ENCODE data around the gene TNPO3. TPM values are rescaled to one million over a fixed set of nuclear protein-coding genes. Genes with fewer than 3 reads are reported as not detected.

The TNPO3 gene
- total RNA-seq, 6 donors from 2014 or later: 21.6 to 37.7 (median 33.0) TPM

DNA sequence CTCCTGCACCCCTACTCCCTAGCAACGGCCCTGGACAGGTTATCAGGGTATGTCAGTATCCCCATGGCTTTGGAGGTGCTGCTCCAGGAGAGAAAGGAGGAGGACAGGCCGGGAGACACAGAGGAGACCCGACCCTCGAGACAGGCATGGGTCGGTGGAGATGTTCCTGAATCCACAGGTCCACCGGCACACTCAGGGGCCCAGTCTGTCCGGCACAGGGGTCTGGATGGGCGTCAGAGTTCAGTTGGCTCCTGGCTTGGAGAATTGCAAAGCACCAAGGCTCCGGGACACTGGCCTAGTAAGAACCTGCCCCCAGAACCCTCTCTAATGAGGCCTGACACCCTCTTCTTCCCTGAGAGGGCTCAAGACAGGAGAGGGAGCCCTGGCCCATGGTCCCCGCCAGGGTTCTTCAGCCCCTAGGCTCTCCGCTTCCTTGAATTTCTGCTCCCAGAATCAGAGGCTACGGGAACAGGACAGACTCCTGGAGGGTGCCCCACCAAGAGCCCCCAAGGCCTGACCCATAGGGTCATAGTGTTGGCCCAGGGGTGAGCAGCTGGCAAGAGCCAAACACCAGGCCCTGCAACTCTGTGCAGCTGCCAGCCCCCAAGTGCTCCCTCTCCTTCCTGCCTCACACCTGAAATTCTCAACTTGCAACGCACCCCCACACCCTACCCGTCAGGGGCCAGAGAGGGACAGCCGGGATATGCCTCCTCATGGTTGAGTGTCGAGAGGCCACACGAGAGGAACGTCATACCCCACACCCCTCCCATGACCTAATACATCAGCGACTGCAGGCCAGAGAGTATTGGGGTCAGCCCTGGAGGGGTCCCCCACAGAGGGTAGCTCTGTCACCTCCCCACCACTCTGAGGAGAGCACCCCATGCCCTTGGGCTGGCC, 122.7 kb downstream of the TNPO3 start:
- Histone ChIP-seq H3K9me3 (no peaks in the 10 kb centered on the region), H3K27me3 (no peaks in the 10 kb centered on the region), H3K4me3 (no peak overlapping the region), H3K36me3 (no peaks in the 10 kb centered on the region), H3K4me1 (peaks cover 0 to 7% (median 3%) of the 10 kb centered on the region in 4 donors), H3K27ac (no peak overlapping the region)
- DNase-seq (no peak), ATAC-seq (ENCODE audit: low FRiP score in 2 of 2) (no peak)
- 93 to 100% methylated on average over 2 to 19 of the region's 19 CpGs for WGBS, 2 donors
- no peak for TF ChIP-seq POLR2A (IDR thresholded peaks at IDR 0.05)
- no peak for TF ChIP-seq EP300 (IDR thresholded peaks at IDR 0.05)
- TF ChIP-seq, protein P1, sequence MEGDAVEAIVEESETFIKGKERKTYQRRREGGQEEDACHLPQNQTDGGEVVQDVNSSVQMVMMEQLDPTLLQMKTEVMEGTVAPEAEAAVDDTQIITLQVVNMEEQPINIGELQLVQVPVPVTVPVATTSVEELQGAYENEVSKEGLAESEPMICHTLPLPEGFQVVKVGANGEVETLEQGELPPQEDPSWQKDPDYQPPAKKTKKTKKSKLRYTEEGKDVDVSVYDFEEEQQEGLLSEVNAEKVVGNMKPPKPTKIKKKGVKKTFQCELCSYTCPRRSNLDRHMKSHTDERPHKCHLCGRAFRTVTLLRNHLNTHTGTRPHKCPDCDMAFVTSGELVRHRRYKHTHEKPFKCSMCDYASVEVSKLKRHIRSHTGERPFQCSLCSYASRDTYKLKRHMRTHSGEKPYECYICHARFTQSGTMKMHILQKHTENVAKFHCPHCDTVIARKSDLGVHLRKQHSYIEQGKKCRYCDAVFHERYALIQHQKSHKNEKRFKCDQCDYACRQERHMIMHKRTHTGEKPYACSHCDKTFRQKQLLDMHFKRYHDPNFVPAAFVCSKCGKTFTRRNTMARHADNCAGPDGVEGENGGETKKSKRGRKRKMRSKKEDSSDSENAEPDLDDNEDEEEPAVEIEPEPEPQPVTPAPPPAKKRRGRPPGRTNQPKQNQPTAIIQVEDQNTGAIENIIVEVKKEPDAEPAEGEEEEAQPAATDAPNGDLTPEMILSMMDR (IDR thresholded peaks at IDR 0.05): no peak
- no peak for TF ChIP-seq POLR2AphosphoS5 (IDR thresholded peaks at IDR 0.05)

DNA sequence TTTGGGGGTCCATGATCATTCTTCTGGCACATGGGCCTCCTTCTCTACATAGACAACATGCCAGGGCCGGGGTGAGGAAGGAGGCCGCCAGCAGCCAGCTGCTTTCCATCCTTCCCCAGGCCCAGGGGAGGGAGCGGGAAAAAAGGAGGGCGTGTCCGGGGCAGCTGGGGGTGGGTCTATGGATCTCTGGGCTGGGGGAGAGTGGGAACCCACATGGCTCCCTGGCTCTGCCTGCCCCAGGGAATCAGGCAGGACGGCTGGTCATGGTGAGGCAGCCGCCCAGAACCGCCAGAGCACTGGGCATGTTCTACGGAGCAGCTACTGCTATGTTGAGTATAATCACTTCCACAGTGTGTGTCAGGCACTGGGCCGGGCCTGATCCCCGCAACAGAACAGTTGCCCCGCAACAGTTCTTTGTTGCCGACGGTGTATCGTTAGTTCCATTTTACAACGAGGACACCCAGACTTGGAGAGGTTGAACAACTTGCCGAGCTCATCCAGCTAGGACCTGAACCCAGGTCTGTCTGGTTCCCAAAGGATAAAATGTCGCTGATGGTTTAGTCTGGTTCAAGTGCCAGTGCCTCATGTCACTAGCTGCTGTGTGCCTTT, 123.6 kb downstream of the TNPO3 start:
- TF ChIP-seq POLR2A (IDR thresholded peaks at IDR 0.05) (no peak), EP300 (IDR thresholded peaks at IDR 0.05) (no peak), POLR2AphosphoS5 (IDR thresholded peaks at IDR 0.05) (no peak)
- TF ChIP-seq, protein P1 (IDR thresholded peaks at IDR 0.05): no peak
- Histone ChIP-seq H3K27ac (no peak overlapping the region), H3K9me3 (no peaks in the 10 kb centered on the region), H3K4me3 (no peak overlapping the region), H3K27me3 (no peaks in the 10 kb centered on the region), H3K4me1 (peaks cover 0 to 7% (median 3%) of the 10 kb centered on the region in 4 donors), H3K36me3 (no peaks in the 10 kb centered on the region)
- DNase-seq: peak in 1 of 2 donors; percentile 18
- WGBS, 2 donors: 92 to 94% methylated on average over 6 to 18 of the region's 18 CpGs
- no peak for ATAC-seq (ENCODE audit: low FRiP score in 2 of 2)

DNA sequence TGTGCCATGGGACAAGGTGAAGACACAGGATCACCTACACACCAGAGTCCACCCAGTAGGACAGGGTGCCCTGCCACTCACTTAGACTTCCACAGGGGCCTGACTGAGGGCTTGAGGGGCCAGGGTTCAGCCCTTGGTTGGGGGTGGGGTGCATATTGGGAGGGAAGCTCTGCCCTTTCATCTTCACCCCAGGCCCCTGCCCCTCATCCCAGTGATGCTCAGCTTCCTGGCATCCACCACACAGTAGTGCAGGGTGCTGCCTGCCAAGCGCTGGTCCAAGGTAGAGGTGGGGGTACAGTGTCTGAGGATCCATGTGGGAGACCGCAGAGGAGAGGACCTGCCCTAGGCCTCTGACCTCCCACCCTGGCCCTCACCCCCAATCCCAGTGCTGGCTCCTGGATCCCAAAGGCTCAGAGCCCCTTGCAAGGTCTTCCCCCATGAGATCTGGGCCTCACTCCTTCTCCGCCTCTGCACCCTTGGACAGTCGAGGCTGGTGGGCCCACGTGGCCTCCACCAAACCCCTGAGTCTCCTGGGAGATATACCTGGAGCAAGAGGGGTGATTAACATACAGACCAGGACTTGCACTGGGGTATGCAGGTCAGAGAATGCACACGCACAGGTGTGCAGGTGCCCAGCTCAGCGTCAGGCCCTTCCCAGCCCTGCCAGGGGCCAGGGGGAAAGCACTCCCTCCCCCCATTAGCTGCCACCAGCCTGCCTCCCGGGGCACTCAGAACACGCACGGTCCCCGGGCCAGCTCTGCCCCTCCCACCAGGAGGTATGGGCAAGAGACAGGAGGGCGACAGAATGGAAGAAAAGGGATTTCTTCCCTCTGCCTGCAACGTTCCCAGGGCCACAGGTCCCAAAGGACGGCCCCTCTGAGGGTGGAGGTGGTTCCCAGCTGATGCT, 125.8 kb downstream of the TNPO3 start:
- Histone ChIP-seq H3K9me3 (no peaks in the 10 kb centered on the region), H3K27me3 (no peaks in the 10 kb centered on the region), H3K4me1 (peaks cover 0 to 7% (median 3%) of the 10 kb centered on the region in 4 donors), H3K27ac (no peak overlapping the region), H3K4me3 (no peak overlapping the region), H3K36me3 (no peaks in the 10 kb centered on the region)
- TF ChIP-seq POLR2A (IDR thresholded peaks at IDR 0.05) (no peak), POLR2AphosphoS5 (IDR thresholded peaks at IDR 0.05) (no peak), EP300 (IDR thresholded peaks at IDR 0.05) (no peak)
- TF ChIP-seq, protein P1 (IDR thresholded peaks at IDR 0.05): no peak
- DNase-seq (peak in 1 of 2 donors; percentile 15), ATAC-seq (ENCODE audit: low FRiP score in 2 of 2) (peak in 1 of 2 donors; percentile 15)
- 81 to 86% methylated on average over 14 of the region's 14 CpGs for WGBS, 2 donors

DNA sequence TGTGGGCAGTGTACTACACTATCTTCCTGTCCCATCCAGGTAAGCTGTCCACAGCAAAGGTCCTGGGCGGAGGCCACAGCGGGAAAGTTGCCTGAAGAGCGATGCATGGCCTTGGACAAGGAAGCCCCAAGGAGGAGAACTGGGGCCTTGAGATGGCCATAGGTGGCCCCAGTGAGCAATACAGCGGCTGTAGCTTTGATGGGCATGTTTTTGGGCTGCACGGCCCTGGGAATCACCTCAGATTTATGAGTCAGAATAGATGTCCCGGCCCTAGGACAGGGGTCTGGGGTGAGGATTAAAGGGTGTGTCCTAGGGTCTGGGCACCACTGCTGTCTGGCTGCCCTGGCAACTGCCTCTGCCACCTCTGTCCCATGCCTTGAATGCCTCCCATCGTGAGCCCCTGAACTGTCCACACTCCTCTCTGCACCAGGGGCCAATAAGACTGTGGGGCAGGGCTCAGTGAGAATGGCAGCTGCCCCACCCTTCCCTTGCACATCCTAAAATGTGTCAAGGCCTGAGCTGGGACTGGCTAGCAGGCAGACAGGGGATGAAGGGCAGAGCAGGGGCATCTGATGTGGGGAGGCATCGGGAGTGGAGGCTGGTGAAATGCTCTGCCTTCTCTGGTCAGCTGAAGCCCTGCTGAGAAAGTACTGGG, 126.6 kb downstream of the TNPO3 start:
- Histone ChIP-seq H3K9me3 (no peaks in the 10 kb centered on the region), H3K4me3 (no peak overlapping the region), H3K4me1 (peaks cover 0 to 5% (median under 1%) of the 10 kb centered on the region in 4 donors), H3K27ac (no peak overlapping the region), H3K36me3 (no peaks in the 10 kb centered on the region), H3K27me3 (no peaks in the 10 kb centered on the region)
- ATAC-seq (ENCODE audit: low FRiP score in 2 of 2) (peak in 1 of 2 donors; percentile 27), DNase-seq (peak in 1 of 2 donors; percentile 8)
- TF ChIP-seq POLR2A (IDR thresholded peaks at IDR 0.05): no peak
- TF ChIP-seq POLR2AphosphoS5 (IDR thresholded peaks at IDR 0.05): no peak
- no peak for TF ChIP-seq EP300 (IDR thresholded peaks at IDR 0.05)
- TF ChIP-seq, protein P1 (IDR thresholded peaks at IDR 0.05): no peak
- 91 to 97% methylated on average over 7 to 8 of the region's 8 CpGs for WGBS, 2 donors

All from upper lobe of left lung (tissue), 6 donors.